GM10847 (cell line): ENCODE measurements around the gene CHIA.
A peak's percentile ranks its signal among the peaks of the same experiment; 100 is the strongest.

Experiments
- POLR2A ChIP-seq: IDR thresholded peaks from 2 replicates; pipeline ENCODE4 v1.6.1; 2011; ENCODE audit not compliant: insufficient read length; ENCODE audit errors: extremely low read depth

Gene CHIA

DNA sequence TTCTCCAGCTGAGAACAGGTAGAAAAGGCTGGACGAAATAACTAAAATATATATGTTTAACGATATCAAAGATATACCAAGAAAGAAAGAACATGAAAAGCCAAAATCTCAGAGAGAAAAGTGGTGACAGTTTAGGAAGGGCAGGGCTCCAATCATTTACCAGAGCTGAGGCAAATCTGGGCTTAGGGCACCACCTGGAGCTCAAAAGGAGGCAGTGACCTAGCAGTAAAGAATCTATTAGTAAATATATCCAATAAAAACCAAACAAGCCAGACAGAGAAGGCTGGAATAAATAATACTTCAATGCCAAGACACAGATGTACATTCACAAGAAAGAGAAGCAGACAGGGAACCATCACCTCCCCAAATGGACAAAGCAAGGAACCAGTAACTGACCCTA is 43.5 kb downstream of the CHIA start:
- TF ChIP-seq POLR2A, result no peak

DNA sequence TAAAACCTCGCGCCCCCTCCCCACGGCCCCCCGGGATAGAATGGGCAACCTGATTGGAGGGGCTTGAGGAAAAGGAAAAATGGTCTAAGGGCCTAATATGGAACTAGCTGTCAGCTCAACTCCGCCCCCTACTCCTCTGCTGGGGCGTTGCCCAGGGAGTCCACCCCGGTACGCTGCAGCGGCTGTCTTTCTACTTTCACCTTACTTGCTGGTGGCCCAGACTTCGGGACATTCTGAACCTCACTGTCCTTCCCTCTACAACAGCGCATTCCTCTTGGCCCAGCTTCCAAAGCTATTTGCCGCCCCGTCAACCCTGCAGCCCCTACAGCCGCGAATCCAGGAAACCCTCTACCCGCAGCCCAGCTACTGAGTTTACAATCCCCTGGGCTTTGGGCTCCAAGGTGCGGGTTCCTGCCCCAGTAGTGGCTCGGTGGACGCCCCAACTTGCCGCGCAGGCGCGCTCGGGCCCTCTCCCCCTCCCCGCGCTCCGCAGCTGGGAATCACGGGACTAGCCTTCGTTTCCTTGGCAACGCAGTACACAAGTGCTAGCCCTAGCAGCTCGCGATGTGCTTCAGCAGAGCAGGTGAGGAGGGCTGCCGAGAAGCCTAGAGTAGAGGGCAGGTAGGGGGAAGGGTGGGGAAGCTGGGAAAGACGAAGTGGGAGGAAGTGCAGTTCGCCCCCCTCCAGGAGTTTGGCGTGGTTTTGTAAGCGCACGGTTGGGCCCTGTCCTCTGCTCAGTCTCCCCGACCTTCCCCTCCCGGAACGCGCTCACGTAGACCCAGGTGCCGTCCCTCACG is 55.6 kb downstream of the CHIA start:
- peak; percentile 43 for TF ChIP-seq POLR2A

DNA sequence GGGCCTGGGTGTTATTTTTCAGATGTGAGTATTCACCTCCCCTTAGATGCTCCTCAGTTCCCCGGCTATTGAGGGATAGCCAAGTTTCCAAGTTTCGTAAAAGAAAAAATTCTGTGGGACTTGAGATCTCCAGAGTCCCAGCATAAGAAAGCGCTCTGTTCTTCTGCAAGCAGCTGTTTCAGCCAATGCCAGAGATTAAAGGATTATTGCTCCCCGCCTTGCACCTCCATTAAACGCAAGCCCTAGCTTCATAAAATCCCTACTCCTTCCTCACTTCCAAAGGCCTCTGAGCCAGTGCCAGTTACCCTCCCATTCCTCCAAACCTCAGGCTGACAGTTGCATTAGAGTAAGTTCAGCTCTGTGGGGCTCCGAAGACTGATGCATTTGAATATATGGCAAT is 56.4 kb downstream of the CHIA start:
- no peak for TF ChIP-seq POLR2A

DNA sequence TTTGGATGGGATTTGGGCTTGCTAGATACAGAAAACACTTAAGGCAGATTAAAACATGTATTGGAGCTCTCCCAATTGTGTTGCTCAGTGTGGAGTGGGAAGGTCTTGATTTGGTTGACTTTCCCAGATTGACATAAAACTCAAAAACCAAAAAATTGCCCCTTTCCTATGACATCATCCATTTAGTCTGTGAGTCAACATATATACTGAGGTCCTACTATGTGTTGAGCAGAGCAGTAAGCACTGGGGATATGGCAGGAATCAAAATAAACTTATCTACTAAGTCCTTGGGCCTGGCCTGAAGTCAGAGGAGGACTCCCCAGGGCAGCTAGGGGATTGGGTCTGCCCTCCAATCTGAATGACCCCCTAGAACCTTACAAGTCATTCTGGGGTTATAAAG is 61.0 kb downstream of the CHIA start:
- no peak for TF ChIP-seq POLR2A

DNA sequence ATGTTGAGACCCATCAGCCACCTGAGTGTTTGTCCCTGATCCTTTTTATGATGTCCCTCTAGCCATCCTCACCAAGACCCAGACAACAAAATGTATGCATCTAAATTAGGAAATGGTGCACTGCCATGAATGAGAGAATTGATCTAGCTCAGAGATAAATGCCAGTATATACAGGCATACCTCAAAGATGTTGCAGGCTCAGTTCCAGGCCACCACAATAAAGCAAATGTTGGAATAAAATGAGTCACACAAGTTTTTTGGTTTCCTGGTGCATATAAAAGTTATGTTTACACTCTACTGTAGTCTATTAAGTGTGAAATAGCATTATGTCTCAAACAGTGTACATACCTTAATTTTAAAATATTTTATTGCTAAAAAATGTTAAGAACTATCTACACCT is 63.9 kb downstream of the CHIA start:
- TF ChIP-seq POLR2A, result no peak

DNA sequence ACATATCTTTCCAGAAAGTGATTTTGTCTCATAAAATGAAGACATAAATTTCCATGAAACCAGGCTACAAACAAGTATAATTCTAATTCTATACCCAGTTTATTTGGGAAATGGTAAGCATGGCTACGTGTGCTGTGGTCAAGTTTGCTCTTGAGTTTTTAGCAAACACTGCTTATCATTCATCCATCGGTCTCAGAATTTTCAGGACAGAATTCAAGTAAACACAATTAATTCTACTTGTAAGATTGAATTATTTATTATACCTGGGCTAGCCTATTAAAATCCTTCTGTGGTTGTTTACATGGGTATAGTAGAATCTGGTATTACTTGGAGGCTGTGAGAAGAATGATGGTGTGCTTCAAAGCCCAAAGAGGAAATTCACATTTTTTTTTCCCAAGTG is 68.3 kb downstream of the CHIA start:
- TF ChIP-seq POLR2A, result no peak

DNA sequence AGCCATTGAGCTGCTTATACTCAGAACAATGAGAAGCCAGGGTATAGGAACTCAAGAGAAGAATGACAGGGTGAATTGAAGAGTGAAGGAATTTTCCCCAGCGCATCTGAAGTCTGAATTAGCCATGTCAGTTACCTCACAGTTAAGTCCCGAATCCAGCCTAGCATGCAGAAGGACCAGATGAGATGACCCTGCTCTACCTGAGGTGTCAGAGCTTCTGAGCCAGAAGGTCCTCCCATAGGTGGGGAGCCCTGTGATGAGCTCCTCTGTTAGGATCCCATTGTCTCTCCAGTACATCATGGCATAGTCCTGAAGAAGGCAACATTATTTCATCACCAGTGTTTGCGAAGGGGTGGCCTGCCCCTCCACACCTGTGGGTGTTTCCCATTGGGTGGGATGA is 68.7 kb downstream of the CHIA start:
- no peak for TF ChIP-seq POLR2A

DNA sequence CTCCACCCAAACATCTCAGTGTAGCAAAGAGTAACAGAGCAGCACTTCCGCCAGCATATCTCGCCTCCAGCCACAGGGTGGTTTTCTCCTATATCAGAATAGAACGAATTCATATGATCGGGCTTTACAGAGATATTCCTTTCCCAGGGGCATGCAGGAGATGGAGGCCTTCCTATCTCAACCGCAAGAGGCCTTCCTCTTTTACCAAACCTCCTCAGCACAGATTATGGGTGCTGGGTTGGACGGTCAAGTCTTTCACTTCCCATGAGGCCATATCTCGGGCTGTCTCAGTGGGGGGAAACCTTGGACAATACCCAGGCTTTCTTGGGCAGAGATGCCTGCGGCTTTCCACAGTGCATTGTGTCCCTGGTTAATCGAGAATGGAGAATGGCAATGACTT is 71.1 kb downstream of the CHIA start:
- TF ChIP-seq POLR2A, result no peak

DNA sequence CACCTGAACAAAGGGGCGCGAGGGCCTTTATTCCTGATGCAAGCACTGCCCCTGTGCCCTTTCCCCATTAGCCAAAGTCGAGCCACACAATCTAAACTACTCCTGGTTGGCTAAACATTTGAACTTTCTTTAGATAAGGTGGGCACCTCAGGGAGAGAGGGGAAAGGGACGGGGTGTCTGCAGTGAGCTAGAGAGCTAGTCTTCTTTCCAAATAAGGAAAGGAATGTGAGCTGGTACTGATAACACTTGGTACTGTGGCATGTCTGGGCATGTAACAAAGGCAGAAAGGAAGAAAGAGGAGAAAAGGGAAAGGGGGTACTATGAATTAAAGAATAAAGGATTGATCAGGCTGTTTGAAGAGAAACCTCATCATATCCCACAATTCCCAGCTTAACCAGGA is 74.0 kb downstream of the CHIA start:
- no peak for TF ChIP-seq POLR2A

DNA sequence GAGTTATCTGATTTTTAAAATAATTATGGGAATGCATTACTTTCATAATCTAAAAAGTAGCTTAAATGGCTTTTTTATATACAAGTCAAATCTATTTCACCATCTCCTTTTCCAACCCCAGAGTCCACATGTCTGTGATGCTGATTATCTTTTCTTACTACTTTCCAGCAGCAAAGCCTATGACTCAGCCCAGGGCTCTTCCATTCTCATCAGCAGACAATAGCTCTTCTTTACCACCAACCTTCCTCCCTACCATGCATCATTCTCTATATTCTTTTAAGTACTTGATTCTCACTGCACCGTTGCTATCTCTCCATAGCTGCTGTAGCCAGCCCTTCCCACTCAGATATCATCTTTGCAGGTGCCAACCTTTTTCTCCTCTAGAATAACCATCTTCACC is 75.6 kb downstream of the CHIA start:
- TF ChIP-seq POLR2A, result no peak

DNA sequence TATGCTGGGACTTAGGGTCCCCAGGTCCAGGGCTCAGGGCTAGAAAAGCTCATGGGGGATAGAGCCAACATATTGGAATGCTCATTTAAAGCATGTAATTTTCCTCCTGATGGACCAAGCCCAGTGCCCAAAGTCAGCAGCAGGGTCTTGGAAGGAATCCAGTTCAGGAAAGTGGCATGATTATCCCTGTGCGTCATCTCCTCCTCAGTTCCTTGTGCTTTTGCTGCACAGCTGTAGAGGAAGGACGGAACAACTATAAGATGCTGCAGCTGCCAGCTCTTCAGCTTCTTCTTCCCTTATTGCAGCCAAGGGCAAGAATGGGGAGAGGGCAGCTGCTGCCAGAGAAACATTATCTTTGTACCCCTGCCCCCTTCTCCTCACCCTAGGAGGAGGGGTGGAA is 78.5 kb downstream of the CHIA start:
- TF ChIP-seq POLR2A, result no peak

DNA sequence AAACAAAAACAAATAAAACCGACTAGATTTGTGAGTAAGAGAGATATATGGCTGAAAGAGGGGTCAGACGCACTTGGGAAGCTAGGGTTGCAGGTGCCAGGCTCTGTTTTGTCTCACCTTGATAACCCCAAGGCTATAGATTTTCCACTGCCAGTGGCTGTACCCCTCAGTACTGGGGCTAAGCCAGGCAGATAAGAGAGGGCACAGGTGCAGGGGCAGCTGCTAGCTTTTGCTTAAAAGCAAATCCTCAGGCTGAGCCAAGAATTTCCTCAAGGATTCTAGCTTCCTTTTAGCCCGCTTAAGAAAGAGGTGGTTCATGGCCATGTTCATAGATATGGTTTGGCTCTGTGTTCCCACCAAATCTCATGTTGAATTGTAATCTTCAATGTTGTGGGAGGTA is 79.0 kb downstream of the CHIA start:
- TF ChIP-seq POLR2A, result no peak
